ENCODE results near the gene CTSO. TPM values are rescaled to one million over a fixed set of nuclear protein-coding genes. Genes with fewer than 3 reads are reported as not detected.

The CTSO gene
- total and polyA plus RNA-seq, 3 donors from 2014 or later: 10.9 to 18.6 (median 16.7) TPM

DNA sequence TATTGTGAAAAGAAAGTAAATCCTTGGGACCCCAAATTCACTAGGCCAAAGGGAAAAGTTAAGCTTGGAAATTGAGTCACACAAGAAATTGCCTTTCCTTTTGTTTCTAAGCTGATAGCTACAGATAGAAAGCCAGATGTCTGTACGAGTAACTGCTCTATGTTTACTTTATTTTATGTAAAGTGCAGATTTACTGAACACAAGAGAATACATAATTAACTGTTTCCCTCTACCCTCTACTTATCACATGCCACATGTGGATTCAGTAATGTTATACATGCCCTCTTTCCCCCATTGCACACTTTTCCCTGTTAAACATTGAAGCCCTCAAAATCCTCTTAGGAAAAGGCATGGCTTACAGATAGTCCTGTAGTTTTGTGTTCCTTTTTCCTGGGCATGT, 66.6 kb downstream of the CTSO start:
- H3K36me3 ChIP-seq (ENCODE audit: low read depth, missing control alignments): no peaks in the 10 kb centered on the region
- H3K4me3 ChIP-seq: no peak overlapping the region
- H3K9me3 ChIP-seq: no peaks in the 10 kb centered on the region
- intact Hi-C loops (cut with DNase I; ENCODE audit: low total_unique reads): no loop called here
- H3K4me1 ChIP-seq: no peaks in the 10 kb centered on the region
- H3K27ac ChIP-seq: no peak overlapping the region
- no peaks in the 10 kb centered on the region for H3K27me3 ChIP-seq
- WGBS, 2 donors: 81 to 89% methylated on average over 1 of the region's 1 CpG
- TF ChIP-seq, protein P1, sequence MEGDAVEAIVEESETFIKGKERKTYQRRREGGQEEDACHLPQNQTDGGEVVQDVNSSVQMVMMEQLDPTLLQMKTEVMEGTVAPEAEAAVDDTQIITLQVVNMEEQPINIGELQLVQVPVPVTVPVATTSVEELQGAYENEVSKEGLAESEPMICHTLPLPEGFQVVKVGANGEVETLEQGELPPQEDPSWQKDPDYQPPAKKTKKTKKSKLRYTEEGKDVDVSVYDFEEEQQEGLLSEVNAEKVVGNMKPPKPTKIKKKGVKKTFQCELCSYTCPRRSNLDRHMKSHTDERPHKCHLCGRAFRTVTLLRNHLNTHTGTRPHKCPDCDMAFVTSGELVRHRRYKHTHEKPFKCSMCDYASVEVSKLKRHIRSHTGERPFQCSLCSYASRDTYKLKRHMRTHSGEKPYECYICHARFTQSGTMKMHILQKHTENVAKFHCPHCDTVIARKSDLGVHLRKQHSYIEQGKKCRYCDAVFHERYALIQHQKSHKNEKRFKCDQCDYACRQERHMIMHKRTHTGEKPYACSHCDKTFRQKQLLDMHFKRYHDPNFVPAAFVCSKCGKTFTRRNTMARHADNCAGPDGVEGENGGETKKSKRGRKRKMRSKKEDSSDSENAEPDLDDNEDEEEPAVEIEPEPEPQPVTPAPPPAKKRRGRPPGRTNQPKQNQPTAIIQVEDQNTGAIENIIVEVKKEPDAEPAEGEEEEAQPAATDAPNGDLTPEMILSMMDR (IDR thresholded peaks at IDR 0.05): no peak
- no peak for TF ChIP-seq POLR2A (IDR thresholded peaks at IDR 0.05)
- DNase-seq: no peak

DNA sequence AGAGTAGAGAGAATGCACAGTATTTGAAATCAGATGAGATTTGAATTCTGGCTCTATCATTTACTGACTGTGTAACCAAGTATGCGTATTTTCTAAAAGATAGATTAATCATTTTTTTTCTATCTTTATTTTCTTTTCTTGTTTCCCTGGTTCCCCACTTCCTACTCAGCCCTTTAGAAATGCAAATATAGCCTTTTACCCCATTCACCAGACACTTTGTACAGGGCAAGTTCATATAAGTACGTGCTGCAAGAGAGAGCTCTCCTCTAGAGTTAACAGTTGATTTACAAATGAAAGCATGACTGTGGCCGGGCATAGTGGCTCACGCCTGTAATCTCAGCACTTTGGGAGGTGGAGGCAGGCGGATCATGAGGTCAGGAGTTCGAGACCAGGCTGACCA, 68.0 kb downstream of the CTSO start:
- DNase-seq: no peak
- WGBS, 2 donors: 61 to 71% methylated on average over 6 of the region's 6 CpGs
- intact Hi-C loops (cut with DNase I; ENCODE audit: low total_unique reads): no loop called here
- Histone ChIP-seq H3K9me3 (no peaks in the 10 kb centered on the region), H3K36me3 (ENCODE audit: low read depth, missing control alignments) (no peaks in the 10 kb centered on the region), H3K4me1 (no peaks in the 10 kb centered on the region), H3K4me3 (no peak overlapping the region), H3K27me3 (no peaks in the 10 kb centered on the region), H3K27ac (no peak overlapping the region)
- TF ChIP-seq, protein P1 (IDR thresholded peaks at IDR 0.05): no peak
- no peak for TF ChIP-seq POLR2A (IDR thresholded peaks at IDR 0.05)

DNA sequence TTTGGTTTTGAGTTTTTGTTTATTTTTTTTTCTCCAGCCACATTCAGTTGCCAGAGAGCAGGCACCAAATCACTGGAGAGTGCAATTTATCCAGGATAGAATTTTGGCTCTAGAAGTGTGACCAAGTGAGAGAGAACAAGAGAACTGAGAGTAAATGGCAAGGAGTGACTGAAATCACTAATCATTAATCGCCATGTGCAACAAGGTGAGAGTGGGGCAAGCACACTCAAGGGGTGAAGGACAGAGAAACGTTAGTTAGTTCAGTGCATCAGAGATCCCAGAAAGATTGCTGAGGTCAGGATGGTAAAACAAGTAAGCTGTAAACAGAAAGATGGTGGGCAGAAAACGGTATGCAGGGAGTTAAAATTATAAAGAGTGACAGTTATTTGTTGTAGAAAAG, 69.8 kb downstream of the CTSO start:
- no peak for TF ChIP-seq POLR2A (IDR thresholded peaks at IDR 0.05)
- TF ChIP-seq, protein P1 (IDR thresholded peaks at IDR 0.05): no peak
- Histone ChIP-seq H3K9me3 (no peaks in the 10 kb centered on the region), H3K4me1 (no peaks in the 10 kb centered on the region), H3K27me3 (no peaks in the 10 kb centered on the region), H3K36me3 (ENCODE audit: low read depth, missing control alignments) (no peaks in the 10 kb centered on the region), H3K4me3 (no peak overlapping the region), H3K27ac (no peak overlapping the region)
- no peak for DNase-seq
- intact Hi-C loops (cut with DNase I; ENCODE audit: low total_unique reads): no loop called here
- WGBS, 2 donors: 75 to 83% methylated on average over 3 of the region's 3 CpGs

DNA sequence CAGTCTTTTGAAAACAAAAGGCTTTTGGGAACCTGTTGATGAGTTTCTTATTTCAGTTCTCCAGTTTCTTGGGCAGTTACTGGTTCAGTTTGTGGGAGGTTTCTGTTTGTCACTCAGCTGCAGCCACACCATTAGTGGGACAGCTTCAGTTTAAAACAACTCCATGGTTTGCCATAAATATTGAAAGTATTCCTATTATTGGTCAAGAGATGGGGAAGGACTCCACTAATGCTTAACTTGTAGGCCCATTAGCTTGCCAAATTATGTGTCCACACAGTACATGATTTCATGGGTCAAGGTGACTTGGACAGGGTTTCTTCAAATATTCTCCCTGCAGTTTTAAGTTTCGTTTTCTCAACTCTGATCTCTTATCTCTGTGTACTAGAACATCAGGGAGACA, 72.1 kb downstream of the CTSO start:
- Histone ChIP-seq H3K36me3 (ENCODE audit: low read depth, missing control alignments) (no peaks in the 10 kb centered on the region), H3K27ac (no peak overlapping the region), H3K27me3 (no peaks in the 10 kb centered on the region), H3K4me1 (no peaks in the 10 kb centered on the region), H3K4me3 (no peak overlapping the region), H3K9me3 (no peaks in the 10 kb centered on the region)
- no peak for TF ChIP-seq POLR2A (IDR thresholded peaks at IDR 0.05)
- TF ChIP-seq, protein P1 (IDR thresholded peaks at IDR 0.05): no peak
- no peak for DNase-seq
- WGBS, 2 donors: 21 to 43% methylated on average over 1 of the region's 1 CpG
- intact Hi-C loops (cut with DNase I; ENCODE audit: low total_unique reads): no loop called here

DNA sequence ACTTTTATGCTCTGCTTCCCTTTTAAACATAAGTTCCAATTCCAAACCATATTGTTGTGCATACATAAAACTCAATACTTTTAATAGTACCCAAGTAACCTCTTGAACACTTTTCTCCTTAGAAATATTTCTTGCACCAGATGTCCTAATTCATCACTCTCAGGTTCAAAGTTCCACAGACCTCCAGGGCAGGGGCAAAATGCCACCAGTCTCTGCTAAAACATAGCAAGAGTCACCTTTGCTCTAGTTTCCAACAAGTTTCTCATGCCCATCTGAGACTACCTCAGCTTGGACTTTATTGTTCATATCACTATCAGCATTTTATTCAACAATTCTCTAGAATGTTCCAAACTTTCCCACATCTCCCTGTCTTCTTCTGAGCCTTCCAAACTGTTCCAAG, 73.9 kb downstream of the CTSO start:
- TF ChIP-seq, protein P1 (IDR thresholded peaks at IDR 0.05): no peak
- TF ChIP-seq POLR2A (IDR thresholded peaks at IDR 0.05): no peak
- Histone ChIP-seq H3K4me3 (no peak overlapping the region), H3K9me3 (no peaks in the 10 kb centered on the region), H3K27ac (no peak overlapping the region), H3K27me3 (no peaks in the 10 kb centered on the region), H3K4me1 (no peaks in the 10 kb centered on the region), H3K36me3 (ENCODE audit: low read depth, missing control alignments) (no peaks in the 10 kb centered on the region)
- no peak for DNase-seq
- intact Hi-C loops (cut with DNase I; ENCODE audit: low total_unique reads): no loop called here

Data from testis (tissue), 3 donors.